Measurements from ENCODE around the gene TMEM120B.
"Not testable (repeated sequence)": the region's sequence is repeated elsewhere in the genome, so short reads cannot be mapped to it uniquely, and the experiment has no call there.

GRCh38 chr12:121790785-121791184, 78.2 kb downstream of the TMEM120B start:
- not testable (repeated sequence) for TF ChIP-seq CTCF, EP300 (IDR thresholded peaks at IDR 0.05)

All from suprapubic skin (tissue), 3 donors.